Heart left ventricle (tissue), 16 donors: ENCODE results near the gene SMC1B. TPM values are rescaled to one million over a fixed set of nuclear protein-coding genes. Genes with fewer than 3 reads are reported as not detected.

ENCODE experiments used
- ATAC-seq, 4 donors: fragments of 200-7000 bp; cut with Tn5 transposase; one replicate each; pipeline ENCODE4 v1.9.1; 2020 to 2022; ENCODE audit warnings: moderate library complexity in 4 of 4, mild to moderate bottlenecking in 3 of 4, moderate number of reproducible peaks in 1 of 4
- DNase-seq, 5 donors: peaks; one replicate each; pipeline ENCODE4 v3.0.0-alpha.2; 2020
- H3K27ac ChIP-seq, 12 donors: fragments of 200-600 bp; sonication (generic) in 4 of 12; one replicate each; pipeline versions ENCODE4 v1.5.0 to v1.8.0; 2016 to 2022; ENCODE audit warnings: mild to moderate bottlenecking in 2 of 12
- H3K27me3 ChIP-seq, 9 donors: fragments of 200-600 bp; sonication (generic) in 2 of 9; one replicate each; pipeline versions ENCODE4 v1.5.1 to v1.8.0; 2016 to 2022; ENCODE audit warnings: mild to moderate bottlenecking in 3 of 9
- H3K36me3 ChIP-seq, 9 donors: fragments of 200-600 bp; sonication (generic) in 2 of 9; one replicate each; pipeline versions ENCODE4 v1.5.0 to v1.8.0; 2018 to 2022; ENCODE audit warnings: mild to moderate bottlenecking in 2 of 9
- H3K4me1 ChIP-seq, 12 donors: fragments of 200-600 bp; sonication (generic) in 4 of 12; one replicate each; pipeline versions ENCODE4 v1.5.0 to v1.8.0; 2016 to 2022; ENCODE audit warnings: mild to moderate bottlenecking in 3 of 12
- H3K4me3 ChIP-seq, 12 donors: fragments of 200-600 bp; sonication (generic) in 4 of 12; one replicate each; pipeline versions ENCODE4 v1.5.0 to v1.8.0; 2017 to 2022; ENCODE audit warnings: mild to moderate bottlenecking in 9 of 12, moderate library complexity in 4 of 12
- H3K9me3 ChIP-seq, 12 donors: fragments of 200-600 bp; sonication (generic) in 4 of 12; one replicate each; pipeline versions ENCODE4 v1.5.0 to v1.8.0; 2016 to 2022; ENCODE audit warnings: mild to moderate bottlenecking in 1 of 12
- POLR2A ChIP-seq, 2 donors: fragments of 450-650 bp; IDR thresholded peaks; one replicate each; pipeline ENCODE4 v1.6.1; 2017; ENCODE audit warnings: antibody characterized with exemption in 2 of 2, mild to moderate bottlenecking in 2 of 2, moderate library complexity in 2 of 2
- WGBS, 4 donors: extraction: QIAGEN DNeasy Blood & Tissue Kit in 2 of 4; methylation state at CpG; one replicate each; pipeline versions ENCODE4 v1.1.5 to v1.1.7; 2013 to 2018; 5-methylcytosine and 5-hydroxymethylcytosine counted together
- intact Hi-C, 10 donors: fragments of 100-400 bp; cut with DNase I; formaldehyde crosslinking; loops; one replicate each; pipeline versions ENCODE4 v1.11.1 to v1.14.2; 2022
- polyA plus RNA-seq, 2 donors: library from polyadenylated mRNA; stranded (reverse); fragments of 200-250 nt; gene quantifications; one replicate each; pipeline ENCODE4 v1.2.3, GENCODE V29; 2013
- total RNA-seq, 9 donors: library from RNA; depleted of rRNA in 2 of 9; stranded (reverse); fragments of >200 nt in 2 of 9; fragmentation: NEBNext Ultra II Directional in 3 of 9; extraction: Animal tissue kit (Norgen Biotek cat#: 25700) in 3 of 9; gene quantifications; one replicate each; pipeline versions ENCODE4 v1.1.0 to v1.2.4, GENCODE V29; 2016 to 2023
- TF ChIP-seq, protein P1 (sequence below), 12 donors: fragments of 200-600 bp; sonication (generic) in 4 of 12; IDR thresholded peaks; one replicate each; pipeline versions ENCODE4 v1.5.0 to v1.8.0; 2018 to 2022; ENCODE audit warnings: antibody characterized with exemption in 12 of 12, mild to moderate bottlenecking in 5 of 12
- donor health status: ischemic (EF 13 %, LVEDD 7.1; RV severe dilation, severe dysfunction).
- donor health status: healthy with polysubstance abuse.
- donor health status: DM: no; HTN: yes; CAD: no.
- donor health status: DM: no; HTN: no; CAD: no.
- donor health status: ischemic (EF 25% LVEDD 6.9; RV normal size, moderate dysfunction).
- donor health status: ischemic (EF 25% LVEDD 5.7; RV mildly dilated, moderate dysfunction).
- donor health status: healthy.
- donor health status: DM: yes; HTN: yes; CAD: no.
- donor health status: ischemic (EF 35%, LVEDD 5.7; RV mildly dilated, moderate dysfunction).
- donor health status: nonischemic (EF 11% LVEDD 7.7; RV severe dilation, severe dysfunction).
- donor health status: DM: yes; HTN: yes; CAD: no.
- donor health status: PGD.
- donor health status: ischemic (EF 29% LVEDD 5.4; RV normal size, mild dysfunction).
- donor health status: nonischemic (EF 23%, LVEDD 6.1; RV moderate dilation, normal function).

SMC1B gene
- total and polyA plus RNA-seq, 11 donors: not detected

GRCh38 chr22:45310331-45310976 lies 102.9 kb downstream of the SMC1B start:
- Histone ChIP-seq H3K4me3 (peak overlapping the region; percentile 48 to 99 (median 90)), H3K27ac (peak overlapping the region; percentile 51 to 90 (median 84)), H3K27me3 (no peaks in the 10 kb centered on the region), H3K36me3 (no peaks in the 10 kb centered on the region), H3K4me1 (peaks cover 0 to 37% (median 21%) of the 10 kb centered on the region in 12 donors), H3K9me3 (no peaks in the 10 kb centered on the region)
- TF ChIP-seq, protein P1, sequence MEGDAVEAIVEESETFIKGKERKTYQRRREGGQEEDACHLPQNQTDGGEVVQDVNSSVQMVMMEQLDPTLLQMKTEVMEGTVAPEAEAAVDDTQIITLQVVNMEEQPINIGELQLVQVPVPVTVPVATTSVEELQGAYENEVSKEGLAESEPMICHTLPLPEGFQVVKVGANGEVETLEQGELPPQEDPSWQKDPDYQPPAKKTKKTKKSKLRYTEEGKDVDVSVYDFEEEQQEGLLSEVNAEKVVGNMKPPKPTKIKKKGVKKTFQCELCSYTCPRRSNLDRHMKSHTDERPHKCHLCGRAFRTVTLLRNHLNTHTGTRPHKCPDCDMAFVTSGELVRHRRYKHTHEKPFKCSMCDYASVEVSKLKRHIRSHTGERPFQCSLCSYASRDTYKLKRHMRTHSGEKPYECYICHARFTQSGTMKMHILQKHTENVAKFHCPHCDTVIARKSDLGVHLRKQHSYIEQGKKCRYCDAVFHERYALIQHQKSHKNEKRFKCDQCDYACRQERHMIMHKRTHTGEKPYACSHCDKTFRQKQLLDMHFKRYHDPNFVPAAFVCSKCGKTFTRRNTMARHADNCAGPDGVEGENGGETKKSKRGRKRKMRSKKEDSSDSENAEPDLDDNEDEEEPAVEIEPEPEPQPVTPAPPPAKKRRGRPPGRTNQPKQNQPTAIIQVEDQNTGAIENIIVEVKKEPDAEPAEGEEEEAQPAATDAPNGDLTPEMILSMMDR (IDR thresholded peaks at IDR 0.05): no peak
- no peak for TF ChIP-seq POLR2A (IDR thresholded peaks at IDR 0.05)
- peak in 1 of 5 donors; percentile 55 for DNase-seq
- ATAC-seq: no peak
- intact Hi-C loops: loop anchor here in 4 of 10 donors (5.0 to 10.0 kb wide), 3 partner anchors 38 to 124 kb away; partner anchors contain the start of genes RIBC2 (in 1 of the 4) and SMC1B (in 1 of the 4)
- 4 to 8% (median 6%) methylated on average over 11 to 33 of the region's 33 CpGs for WGBS, 4 donors

- H3K4me3 ChIP-seq: peak within 1 kb of the TSS; percentile 48 to 99 (median 90)
- H3K36me3 ChIP-seq: no peaks in the 10 kb centered on the region
- peak within 1 kb of the TSS; percentile 51 to 90 (median 84) for H3K27ac ChIP-seq
- peak; percentile 92 to 99 (median 93) for DNase-seq
- TF ChIP-seq, protein P1 (IDR thresholded peaks at IDR 0.05): peak in 4 of 12 donors; percentile 16 to 34 (median 25)
- TF ChIP-seq POLR2A (IDR thresholded peaks at IDR 0.05): peak in 1 of 2 donors; percentile 81
- peak; percentile 93 to 97 (median 96) for ATAC-seq
- peaks cover 0 to 34% (median 20%) of the 10 kb centered on the region in 12 donors for H3K4me1 ChIP-seq
- 0 to 3% (median 1%) methylated on average over 11 to 95 of the region's 95 CpGs for WGBS, 4 donors
- no peaks in the 10 kb centered on the region for H3K27me3 ChIP-seq
- intact Hi-C loops: loop anchor here in 6 of 10 donors (2.0 to 10.0 kb wide), 4 partner anchors 25 to 125 kb away; partner anchors contain the start of genes RIBC2 (in 1 of the 6), SMC1B (in 1 of the 6) and UPK3A (in 1 of the 6)
- H3K9me3 ChIP-seq: no peaks in the 10 kb centered on the region
Observed at GRCh38 chr22:45309422-45310227, 103.8 kb downstream of the SMC1B start, which contains the start of gene FAM118A. FAM118A (plus strand) TSS chr22:45309934; CDS start chr22:45322380, 12,446 bp downstream.

- Histone ChIP-seq H3K4me3 (peak overlapping the region in 11 of 12 donors; percentile 77 to 99 (median 92)), H3K36me3 (no peaks in the 10 kb centered on the region), H3K27me3 (no peaks in the 10 kb centered on the region), H3K4me1 (peaks cover 0 to 28% (median 16%) of the 10 kb centered on the region in 12 donors), H3K27ac (peak overlapping the region in 10 of 12 donors; percentile 51 to 90 (median 85)), H3K9me3 (no peaks in the 10 kb centered on the region)
- no peak for TF ChIP-seq POLR2A (IDR thresholded peaks at IDR 0.05)
- TF ChIP-seq, protein P1 (IDR thresholded peaks at IDR 0.05): no peak
- 62 to 76% (median 68%) methylated on average over 25 of the region's 25 CpGs for WGBS, 4 donors
- DNase-seq (no peak), ATAC-seq (peak in 3 of 4 donors; percentile 0 to 2 (median 1))
- intact Hi-C loops: loop anchor here in 2 of 10 donors (2.0 to 5.0 kb wide), 2 partner anchors 24 to 37 kb away; partner anchors contain the start of gene UPK3A (in 1 of the 2)
Observed at GRCh38 chr22:45308957-45309421, 104.4 kb downstream of the SMC1B start.
